HUES64 (cell line): Measurements from ENCODE around the gene SLC34A1.

ENCODE experiments used
- H3K27ac ChIP-seq: 2 replicates; pipeline ENCODE4 v1.7.0; 2013; ENCODE audit warnings: low read depth, low read length, inconsistent platforms
- H3K27me3 ChIP-seq: 2 replicates; pipeline ENCODE4 v1.6.1; 2013; ENCODE audit warnings: mild to moderate bottlenecking, low read length; ENCODE audit not compliant: insufficient read depth
- H3K36me3 ChIP-seq: 2 replicates; pipeline ENCODE4 v1.6.1; 2013; ENCODE audit warnings: mild to moderate bottlenecking, low read length; ENCODE audit not compliant: insufficient read depth
- H3K4me1 ChIP-seq: 2 replicates; pipeline ENCODE4 v1.6.1; 2013; ENCODE audit warnings: mild to moderate bottlenecking, low read length, moderate library complexity; ENCODE audit not compliant: insufficient read depth
- H3K4me3 ChIP-seq: 2 replicates; pipeline ENCODE4 v1.5.1; 2013; ENCODE audit warnings: mild to moderate bottlenecking, low read length, moderate library complexity
- H3K9ac ChIP-seq: 2 replicates; pipeline ENCODE4 v1.6.1; 2013; ENCODE audit warnings: mild to moderate bottlenecking, low read depth, low read length
- H3K9me3 ChIP-seq: 2 replicates; pipeline ENCODE4 v1.6.1; 2013; ENCODE audit warnings: low read depth, low read length; ENCODE audit not compliant: insufficient read depth
- WGBS: fragments of 150-250, 120-280 bp; methylation state at CpG from one replicate; pipeline ENCODE4 v1.1.7; 2013; ENCODE audit warnings: missing lambda C conversion rate; 5-methylcytosine and 5-hydroxymethylcytosine counted together

Gene SLC34A1

GRCh38 chr5:177377851-177378776 lies 6.1 kb upstream of the SLC34A1 start:
- Histone ChIP-seq H3K27ac (no peak overlapping the region), H3K9me3 (no peaks in the 10 kb centered on the region), H3K36me3 (no peaks in the 10 kb centered on the region), H3K4me1 (peaks cover 7% of the 10 kb centered on the region; the same call in 1 of the 2 replicates), H3K27me3 (no peaks in the 10 kb centered on the region), H3K4me3 (no peak overlapping the region), H3K9ac (no peak overlapping the region)
- 92% methylated on average over 8 of the region's 8 CpGs for WGBS

DNA sequence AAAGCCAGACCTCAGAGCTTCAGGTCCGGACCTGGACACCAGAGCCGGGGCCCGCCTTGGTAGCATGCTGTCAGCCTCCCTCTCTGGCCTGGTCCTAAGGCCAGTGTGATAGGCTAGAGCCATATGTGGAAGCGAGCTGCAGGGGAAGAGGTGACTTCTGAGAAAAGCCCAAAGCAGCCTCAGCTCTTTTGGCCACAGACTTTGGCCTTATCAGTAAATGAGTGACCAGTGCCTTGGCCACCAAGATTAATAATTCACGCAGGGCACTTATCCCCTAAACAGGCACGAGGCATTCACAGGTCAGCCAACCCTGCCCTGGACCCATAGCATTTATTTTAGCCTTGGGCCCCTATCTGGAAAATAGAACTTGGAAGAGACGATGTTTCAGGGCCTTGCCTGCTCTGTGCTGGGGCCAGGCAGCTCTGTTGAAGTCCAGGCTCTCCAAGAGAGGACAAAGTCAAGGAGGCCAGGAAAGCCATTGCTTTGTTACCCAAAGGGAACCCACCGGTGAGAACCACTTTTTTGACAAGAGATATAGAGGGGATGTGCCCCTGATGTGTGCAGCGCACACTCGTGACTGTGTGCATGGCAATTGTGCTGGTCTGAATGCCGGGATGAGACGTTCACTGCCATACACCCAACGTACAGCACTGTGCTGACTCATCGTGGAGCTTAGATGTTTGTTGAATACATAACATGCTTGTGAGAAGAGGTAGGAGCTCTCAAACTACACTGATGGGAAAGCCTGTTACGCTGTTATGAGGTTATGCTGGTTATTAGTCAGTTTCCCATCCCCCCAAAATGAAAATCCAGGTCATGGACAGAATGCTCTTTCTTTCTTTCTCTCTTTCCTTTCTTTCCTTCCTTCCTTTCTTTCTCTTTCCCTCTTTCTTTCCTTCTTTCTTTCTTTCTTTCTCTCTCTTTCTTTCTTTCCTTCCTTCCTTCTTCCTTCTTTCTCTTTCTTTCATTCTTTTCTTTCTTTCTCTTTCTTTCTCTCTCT lies 5.0 kb upstream of the SLC34A1 start:
- no peaks in the 10 kb centered on the region for H3K36me3 ChIP-seq
- no peak overlapping the region for H3K9ac ChIP-seq
- H3K27ac ChIP-seq, result no peak overlapping the region

GRCh38 chr5:177380805-177381126 lies 3.5 kb upstream of the SLC34A1 start:
- Histone ChIP-seq H3K9ac (no peak overlapping the region), H3K27me3 (peaks cover 2% of the 10 kb centered on the region; the same call in 1 of the 2 replicates), H3K36me3 (no peaks in the 10 kb centered on the region), H3K4me1 (no peaks in the 10 kb centered on the region), H3K27ac (no peak overlapping the region), H3K9me3 (no peaks in the 10 kb centered on the region), H3K4me3 (no peak overlapping the region)
- WGBS, result 92% methylated on average over 6 of the region's 6 CpGs

More for the DNA sequence above, 5.0 kb upstream of the SLC34A1 start:
- H3K4me1 ChIP-seq, result no peaks in the 10 kb centered on the region
- H3K9me3 ChIP-seq, result no peaks in the 10 kb centered on the region
- no peak overlapping the region for H3K4me3 ChIP-seq
- WGBS, result 92% methylated on average over 14 of the region's 15 CpGs
- peaks cover 2% of the 10 kb centered on the region; the same call in 1 of the 2 replicates for H3K27me3 ChIP-seq

GRCh38 chr5:177382423-177383029 lies 1.7 kb upstream of the SLC34A1 start:
- Histone ChIP-seq H3K27me3 (peaks cover 2% of the 10 kb centered on the region; the same call in 1 of the 2 replicates), H3K4me1 (no peaks in the 10 kb centered on the region), H3K9ac (no peak overlapping the region), H3K27ac (no peak overlapping the region), H3K9me3 (no peaks in the 10 kb centered on the region), H3K36me3 (no peaks in the 10 kb centered on the region), H3K4me3 (no peak overlapping the region)
- WGBS, result 71% methylated on average over 11 of the region's 11 CpGs

GRCh38 chr5:177383181-177383580 lies 1.1 kb upstream of the SLC34A1 start:
- H3K9ac ChIP-seq, result no peak overlapping the region
- no peaks in the 10 kb centered on the region for H3K36me3 ChIP-seq
- no peak overlapping the region for H3K27ac ChIP-seq
- no peak overlapping the region for H3K4me3 ChIP-seq
- H3K9me3 ChIP-seq, result no peaks in the 10 kb centered on the region
- no peaks in the 10 kb centered on the region for H3K4me1 ChIP-seq
- peaks cover 2% of the 10 kb centered on the region; the same call in 1 of the 2 replicates for H3K27me3 ChIP-seq
- 94% methylated on average over 9 of the region's 9 CpGs for WGBS

GRCh38 chr5:177385720-177386119 lies 1.5 kb downstream of the SLC34A1 start:
- H3K9ac ChIP-seq, result no peak overlapping the region
- H3K4me1 ChIP-seq, result no peaks in the 10 kb centered on the region; the same call in 1 of the 2 replicates
- H3K27me3 ChIP-seq, result peaks cover 20% of the 10 kb centered on the region
- no peak overlapping the region for H3K4me3 ChIP-seq
- no peak overlapping the region for H3K27ac ChIP-seq
- no peaks in the 10 kb centered on the region for H3K36me3 ChIP-seq
- 88% methylated on average over 11 of the region's 11 CpGs for WGBS
- H3K9me3 ChIP-seq, result no peaks in the 10 kb centered on the region

- Histone ChIP-seq H3K4me3 (no peak overlapping the region), H3K27ac (no peak overlapping the region), H3K36me3 (no peaks in the 10 kb centered on the region), H3K4me1 (no peaks in the 10 kb centered on the region; the same call in 1 of the 2 replicates), H3K9me3 (no peaks in the 10 kb centered on the region), H3K27me3 (peaks cover 20% of the 10 kb centered on the region), H3K9ac (no peak overlapping the region)
- 90% methylated on average over 8 of the region's 8 CpGs for WGBS
These were observed 2.3 kb downstream of the SLC34A1 start for GRCh38 chr5:177386542-177386941.

GRCh38 chr5:177387405-177387804 lies 3.2 kb downstream of the SLC34A1 start:
- H3K27ac ChIP-seq, result no peak overlapping the region
- no peak overlapping the region for H3K9ac ChIP-seq
- WGBS, result 92% methylated on average over 14 of the region's 14 CpGs
- H3K36me3 ChIP-seq, result no peaks in the 10 kb centered on the region
- peaks cover 20% of the 10 kb centered on the region for H3K27me3 ChIP-seq
- H3K9me3 ChIP-seq, result no peaks in the 10 kb centered on the region
- H3K4me1 ChIP-seq, result no peaks in the 10 kb centered on the region; the same call in 1 of the 2 replicates
- no peak overlapping the region for H3K4me3 ChIP-seq

GRCh38 chr5:177388521-177389052 lies 4.4 kb downstream of the SLC34A1 start:
- WGBS, result 83% methylated on average over 10 of the region's 10 CpGs
- H3K4me3 ChIP-seq, result no peak overlapping the region
- H3K27ac ChIP-seq, result no peak overlapping the region

GRCh38 chr5:177389241-177390169 lies 5.3 kb downstream of the SLC34A1 start:
- Histone ChIP-seq H3K9me3 (no peaks in the 10 kb centered on the region), H3K4me1 (no peaks in the 10 kb centered on the region; the same call in 1 of the 2 replicates), H3K4me3 (no peak overlapping the region), H3K27me3 (peaks cover 18% of the 10 kb centered on the region), H3K36me3 (no peaks in the 10 kb centered on the region), H3K9ac (no peak overlapping the region), H3K27ac (no peak overlapping the region)
- WGBS, result 50% methylated on average over 21 of the region's 21 CpGs

More at GRCh38 chr5:177388521-177389052, 4.4 kb downstream of the SLC34A1 start:
- Histone ChIP-seq H3K9me3 (no peaks in the 10 kb centered on the region), H3K27me3 (peaks cover 20% of the 10 kb centered on the region), H3K4me1 (no peaks in the 10 kb centered on the region; the same call in 1 of the 2 replicates), H3K9ac (no peak overlapping the region), H3K36me3 (no peaks in the 10 kb centered on the region)
